GM21360 (cell line): ENCODE measurements around the gene C3orf85.
"Not testable (repeated sequence)": the region's sequence is repeated elsewhere in the genome, so short reads cannot be mapped to it uniquely, and the experiment has no call there.

Experiments
- ATAC-seq: cut with Tn5 transposase; IDR thresholded peaks from one replicate; pipeline ENCODE4 v1.9.1; 2021; ENCODE audit warnings: mild to moderate bottlenecking, moderate library complexity; ENCODE audit not compliant: unreplicated experiment

The C3orf85 gene

GRCh38 chr3:109136523-109136922 is at the start of gene C3orf85:
C3orf85 (plus strand) TSS chr3:109136719; CDS start chr3:109136848, 129 bp downstream.
- ATAC-seq: no peak

GRCh38 chr3:109089265-109089664 is 47.3 kb upstream of the C3orf85 start:
- ATAC-seq: no peak

- ATAC-seq: no peak
Measured at GRCh38 chr3:109091846-109092245, 44.7 kb upstream of the C3orf85 start.

GRCh38 chr3:109093561-109093960 is 43.0 kb upstream of the C3orf85 start:
- no peak for ATAC-seq

- no peak for ATAC-seq
Measured at GRCh38 chr3:109095166-109095565, 41.4 kb upstream of the C3orf85 start.

- no peak for ATAC-seq
Measured at GRCh38 chr3:109098079-109098644, 38.4 kb upstream of the C3orf85 start.

GRCh38 chr3:109109574-109109973 is 26.9 kb upstream of the C3orf85 start:
- no peak for ATAC-seq

GRCh38 chr3:109112946-109113760 is 23.4 kb upstream of the C3orf85 start:
- ATAC-seq: no peak

GRCh38 chr3:109114746-109115145 is 21.8 kb upstream of the C3orf85 start:
- ATAC-seq: no peak

- no peak for ATAC-seq
Measured at GRCh38 chr3:109115451-109115850, 21.1 kb upstream of the C3orf85 start.

- ATAC-seq: no peak
Measured at GRCh38 chr3:109116031-109116430, 20.5 kb upstream of the C3orf85 start.

- ATAC-seq: no peak
Measured at GRCh38 chr3:109117939-109118338, 18.6 kb upstream of the C3orf85 start, which contains the start of gene MORC1. MORC1 (minus strand) TSS chr3:109118134; CDS start chr3:109118059, 75 bp downstream.

- no peak for ATAC-seq
Measured at GRCh38 chr3:109118584-109118983, 17.9 kb upstream of the C3orf85 start.

GRCh38 chr3:109122690-109123089 is 13.8 kb upstream of the C3orf85 start:
- ATAC-seq: no peak

- ATAC-seq: no peak
Measured at GRCh38 chr3:109125902-109126301, 10.6 kb upstream of the C3orf85 start.

GRCh38 chr3:109127553-109127952 is 9.0 kb upstream of the C3orf85 start:
- no peak for ATAC-seq

GRCh38 chr3:109131276-109131675 is 5.2 kb upstream of the C3orf85 start:
- no peak for ATAC-seq

- no peak for ATAC-seq
Measured at GRCh38 chr3:109132801-109133473, 3.6 kb upstream of the C3orf85 start.

- not testable (repeated sequence) for ATAC-seq
Measured at GRCh38 chr3:109133474-109133816, 3.1 kb upstream of the C3orf85 start.

- no peak for ATAC-seq
Measured at GRCh38 chr3:109137761-109138160, 1.2 kb downstream of the C3orf85 start.

GRCh38 chr3:109140318-109140717 is 3.8 kb downstream of the C3orf85 start:
- no peak for ATAC-seq

GRCh38 chr3:109143646-109144045 is 7.1 kb downstream of the C3orf85 start:
- ATAC-seq: no peak
